Memory B cell (primary cell): ENCODE measurements around the gene MS4A4A.
"Not testable (repeated sequence)": the region's sequence is repeated elsewhere in the genome, so short reads cannot be mapped to it uniquely, and the experiment has no call there.

ENCODE experiments used
- ATAC-seq: fragments of 150-1000 bp; cut with Tn5 transposase; 2 replicates; pipeline ENCODE4 v1.10.0; 2021; ENCODE audit warnings: low read depth, mild to moderate bottlenecking, moderate library complexity
- DNase-seq, 2 donors: peaks; one replicate each; pipeline ENCODE4 v3.0.0; 2022; ENCODE audit warnings: low spot score in 2 of 2
- H3K27ac Mint-ChIP-seq: one replicate; pipeline ENCODE4 v1.8.0; 2022; ENCODE audit warnings: mild to moderate bottlenecking, moderate library complexity, mixed read lengths
- H3K27me3 Mint-ChIP-seq: one replicate; pipeline ENCODE4 v1.8.0; 2022; ENCODE audit warnings: mixed read lengths
- H3K36me3 Mint-ChIP-seq: one replicate; pipeline ENCODE4 v1.8.0; 2022; ENCODE audit warnings: mild to moderate bottlenecking, mixed read lengths
- H3K4me1 Mint-ChIP-seq: one replicate; pipeline ENCODE4 v1.8.0; 2022; ENCODE audit warnings: mixed read lengths
- H3K4me3 Mint-ChIP-seq: one replicate; pipeline ENCODE4 v1.8.0; 2022; ENCODE audit warnings: mild to moderate bottlenecking, moderate library complexity, mixed read lengths
- H3K9me3 Mint-ChIP-seq: one replicate; pipeline ENCODE4 v1.8.0; 2022; ENCODE audit warnings: mixed read lengths

Gene MS4A4A

DNA sequence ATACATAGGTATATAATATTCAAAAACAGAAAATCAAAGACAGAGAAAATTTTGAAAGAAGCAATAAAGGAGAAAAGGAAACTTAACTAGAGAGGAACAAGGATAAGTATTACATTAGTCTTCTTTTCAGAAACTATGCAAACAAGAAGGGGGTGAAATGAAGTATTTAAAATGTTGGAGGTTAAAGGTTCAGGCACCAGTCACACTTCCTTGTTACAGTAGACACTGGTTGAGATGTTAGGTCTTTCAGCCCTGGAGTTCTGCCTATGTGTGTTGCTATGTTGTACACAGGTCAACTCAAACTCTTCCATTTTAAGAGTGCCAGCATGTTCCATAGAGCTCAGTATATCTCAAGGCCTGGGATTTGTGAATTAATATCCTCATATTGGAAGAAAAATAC lies 6.0 kb upstream of the MS4A4A start:
- ATAC-seq (no peak), DNase-seq (no peak)
- Mint-ChIP-seq H3K4me1 (peaks cover 2% of the 10 kb centered on the region), H3K4me3 (no peak overlapping the region), H3K27ac (no peak overlapping the region), H3K36me3 (no peaks in the 10 kb centered on the region), H3K9me3 (peaks cover 3% of the 10 kb centered on the region), H3K27me3 (peaks cover 1% of the 10 kb centered on the region)

GRCh38 chr11:60281485-60281884 lies 1.0 kb downstream of the MS4A4A start:
- no peak for DNase-seq
- Mint-ChIP-seq H3K9me3 (peaks cover 1% of the 10 kb centered on the region), H3K4me1 (peaks cover 3% of the 10 kb centered on the region), H3K4me3 (no peak overlapping the region), H3K27ac (peak overlapping the region; percentile 12), H3K36me3 (no peaks in the 10 kb centered on the region), H3K27me3 (no peaks in the 10 kb centered on the region)
- no peak for ATAC-seq

GRCh38 chr11:60282286-60282685 lies 1.8 kb downstream of the MS4A4A start:
- Mint-ChIP-seq H3K27me3 (no peaks in the 10 kb centered on the region), H3K27ac (no peak overlapping the region), H3K4me3 (no peak overlapping the region), H3K4me1 (peaks cover 3% of the 10 kb centered on the region), H3K9me3 (no peaks in the 10 kb centered on the region), H3K36me3 (no peaks in the 10 kb centered on the region)
- ATAC-seq: no peak
- DNase-seq: no peak

DNA sequence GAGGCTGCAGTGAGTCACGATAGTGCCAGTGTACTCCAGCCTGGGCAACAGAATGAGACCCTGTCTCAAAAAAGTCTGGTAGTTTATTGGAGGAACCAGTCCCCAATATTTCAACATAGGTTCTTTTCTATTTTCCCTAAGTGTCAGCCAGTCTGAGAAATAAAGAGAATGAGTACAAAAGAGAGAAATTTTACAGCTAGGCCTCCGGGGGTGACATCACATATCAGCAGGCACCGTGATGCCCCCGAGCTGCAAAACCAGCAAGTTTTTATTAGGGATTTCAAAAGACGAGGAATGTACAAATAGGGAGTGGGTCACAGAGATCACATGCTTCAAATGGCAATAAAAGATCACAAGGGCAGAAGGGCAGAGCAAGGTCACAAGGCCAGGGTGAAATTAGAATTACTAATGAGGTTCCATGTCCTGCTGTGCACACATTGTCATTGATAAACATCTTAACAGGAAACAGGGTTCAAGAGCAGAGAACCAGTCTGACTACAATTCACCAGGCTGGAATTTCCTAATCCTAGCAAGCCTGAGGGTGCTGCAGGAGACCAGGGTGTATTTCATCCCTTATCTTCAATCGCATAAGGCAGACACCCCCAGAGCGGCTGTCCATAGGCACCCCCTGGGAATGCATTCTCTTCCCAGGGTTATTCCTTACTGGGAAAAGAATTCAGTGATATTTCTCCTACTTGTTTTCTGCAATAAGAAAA lies 5.1 kb downstream of the MS4A4A start:
- DNase-seq, H3K27me3 Mint-ChIP-seq, ATAC-seq, H3K4me1 Mint-ChIP-seq, H3K4me3 Mint-ChIP-seq, H3K27ac Mint-ChIP-seq, H3K9me3 Mint-ChIP-seq, H3K36me3 Mint-ChIP-seq: not testable (repeated sequence)

GRCh38 chr11:60288531-60288930 lies 8.1 kb downstream of the MS4A4A start:
- ATAC-seq (no peak), DNase-seq (no peak)
- Mint-ChIP-seq H3K4me3 (no peak overlapping the region), H3K9me3 (no peaks in the 10 kb centered on the region), H3K27me3 (peaks cover 2% of the 10 kb centered on the region), H3K4me1 (no peaks in the 10 kb centered on the region), H3K36me3 (peaks cover 2% of the 10 kb centered on the region), H3K27ac (no peak overlapping the region)

- Mint-ChIP-seq H3K9me3 (no peaks in the 10 kb centered on the region), H3K36me3 (peaks cover 2% of the 10 kb centered on the region), H3K4me3 (no peak overlapping the region), H3K27ac (no peak overlapping the region), H3K27me3 (peaks cover 4% of the 10 kb centered on the region), H3K4me1 (no peaks in the 10 kb centered on the region)
- no peak for ATAC-seq
- no peak for DNase-seq
These were observed 11.7 kb downstream of the MS4A4A start for GRCh38 chr11:60292145-60292544.

DNA sequence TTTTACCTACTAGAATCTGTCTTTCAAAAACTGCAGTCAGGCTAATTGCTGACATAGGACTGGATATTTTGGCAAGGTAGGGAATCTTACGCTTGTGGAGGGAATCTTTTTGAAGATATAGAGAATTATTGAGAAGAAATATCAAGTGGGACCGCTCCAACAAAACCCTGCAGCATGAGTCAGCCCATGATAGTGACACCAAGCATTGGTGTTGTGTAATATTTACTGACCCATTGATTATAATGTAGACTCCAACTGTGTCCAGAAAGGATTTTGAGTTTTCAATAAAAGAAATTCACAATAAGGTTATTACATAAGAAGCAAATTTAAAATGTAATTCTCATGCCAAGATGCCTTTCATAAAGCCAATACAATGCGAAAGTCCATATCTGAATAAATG lies 20.7 kb downstream of the MS4A4A start:
- no peaks in the 10 kb centered on the region for H3K27me3 Mint-ChIP-seq
- no peaks in the 10 kb centered on the region for H3K36me3 Mint-ChIP-seq
- H3K4me1 Mint-ChIP-seq: no peaks in the 10 kb centered on the region
- no peaks in the 10 kb centered on the region for H3K9me3 Mint-ChIP-seq
- H3K27ac Mint-ChIP-seq: no peak overlapping the region
- DNase-seq (no peak), ATAC-seq (no peak)
- H3K4me3 Mint-ChIP-seq: no peak overlapping the region

GRCh38 chr11:60301884-60302283 lies 21.4 kb downstream of the MS4A4A start:
- H3K4me1 Mint-ChIP-seq, H3K9me3 Mint-ChIP-seq, H3K27ac Mint-ChIP-seq, H3K4me3 Mint-ChIP-seq, DNase-seq, H3K36me3 Mint-ChIP-seq, ATAC-seq, H3K27me3 Mint-ChIP-seq: not testable (repeated sequence)

GRCh38 chr11:60303661-60304060 lies 23.2 kb downstream of the MS4A4A start:
- no peak overlapping the region for H3K4me3 Mint-ChIP-seq
- H3K27ac Mint-ChIP-seq: no peak overlapping the region
- H3K4me1 Mint-ChIP-seq: no peaks in the 10 kb centered on the region
- no peak for ATAC-seq
- H3K9me3 Mint-ChIP-seq: no peaks in the 10 kb centered on the region
- no peak for DNase-seq
- no peaks in the 10 kb centered on the region for H3K27me3 Mint-ChIP-seq
- no peaks in the 10 kb centered on the region for H3K36me3 Mint-ChIP-seq

DNA sequence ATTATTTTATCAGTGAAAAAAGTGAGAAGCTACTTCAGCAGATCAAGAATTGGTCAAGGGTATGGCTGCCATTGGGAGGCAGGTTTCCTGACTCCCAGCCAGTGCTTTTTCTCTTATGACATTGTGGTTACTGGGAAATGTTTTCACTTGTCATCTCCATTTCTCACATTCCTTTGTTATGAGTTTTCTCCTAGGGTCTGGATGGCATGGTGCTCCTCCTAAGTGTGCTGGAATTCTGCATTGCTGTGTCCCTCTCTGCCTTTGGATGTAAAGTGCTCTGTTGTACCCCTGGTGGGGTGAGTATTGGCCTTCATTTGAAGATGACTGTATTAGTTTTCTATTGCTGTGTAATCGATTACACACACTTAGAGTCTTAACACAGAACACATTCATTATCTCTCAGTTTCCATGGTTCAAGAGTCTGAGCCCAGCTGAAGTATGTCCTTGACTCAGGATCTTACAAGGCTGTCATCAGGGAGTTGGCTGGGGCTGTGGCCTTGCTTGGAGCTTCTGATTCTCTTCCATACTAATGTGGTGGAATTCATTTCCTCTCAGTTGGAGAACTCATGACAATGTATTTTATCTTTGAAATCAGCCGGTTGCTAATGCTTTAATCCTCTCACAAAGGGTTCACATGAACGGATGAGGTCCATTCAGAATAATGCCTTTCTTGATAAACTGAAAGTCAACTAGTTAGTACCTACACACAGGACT lies 25.6 kb downstream of the MS4A4A start:
- H3K27me3 Mint-ChIP-seq: no peaks in the 10 kb centered on the region
- H3K9me3 Mint-ChIP-seq: no peaks in the 10 kb centered on the region
- peaks cover 8% of the 10 kb centered on the region for H3K4me1 Mint-ChIP-seq
- no peak overlapping the region for H3K4me3 Mint-ChIP-seq
- no peak for DNase-seq
- no peaks in the 10 kb centered on the region for H3K36me3 Mint-ChIP-seq
- no peak for ATAC-seq
- no peak overlapping the region for H3K27ac Mint-ChIP-seq

DNA sequence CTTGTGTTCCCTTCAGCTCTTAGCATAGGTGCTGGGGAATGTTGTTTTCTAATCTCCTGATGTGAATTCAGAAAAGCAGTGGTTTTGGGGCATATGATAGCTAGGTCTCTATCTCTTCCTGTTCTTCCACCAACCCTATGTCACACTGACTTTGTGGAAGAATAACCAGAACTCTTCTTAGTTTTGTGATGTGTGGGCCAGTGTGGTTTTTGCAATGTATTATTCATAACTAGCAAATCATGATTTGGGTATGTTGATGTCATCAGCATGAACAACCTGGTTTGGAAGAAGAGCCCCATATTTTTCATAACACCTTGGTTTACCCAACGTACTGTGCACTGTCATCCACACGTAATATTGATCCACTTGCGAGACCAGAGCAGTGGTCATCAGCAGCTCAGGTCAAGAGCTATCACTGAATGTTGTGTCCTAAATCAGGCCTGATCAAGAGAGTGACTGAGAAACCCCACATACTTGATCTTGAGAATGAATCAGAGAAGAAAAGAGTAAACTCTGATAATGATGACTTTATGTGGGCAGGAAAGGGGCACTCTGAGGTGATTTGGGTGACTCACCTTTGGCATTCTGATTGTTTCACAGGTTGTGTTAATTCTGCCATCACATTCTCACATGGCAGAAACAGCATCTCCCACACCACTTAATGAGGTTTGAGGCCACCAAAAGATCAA lies 27.2 kb downstream of the MS4A4A start:
- Mint-ChIP-seq H3K27me3 (no peaks in the 10 kb centered on the region), H3K27ac (peak overlapping the region; percentile 38), H3K4me3 (no peak overlapping the region), H3K4me1 (peaks cover 8% of the 10 kb centered on the region), H3K36me3 (no peaks in the 10 kb centered on the region), H3K9me3 (no peaks in the 10 kb centered on the region)
- ATAC-seq (no peak), DNase-seq (no peak)

- Mint-ChIP-seq H3K4me3 (peak overlapping the region; percentile 11), H3K27me3 (no peaks in the 10 kb centered on the region), H3K9me3 (no peaks in the 10 kb centered on the region), H3K27ac (peak overlapping the region; percentile 77), H3K4me1 (peaks cover 8% of the 10 kb centered on the region), H3K36me3 (no peaks in the 10 kb centered on the region)
- DNase-seq (peak in 1 of 2 donors; percentile 46), ATAC-seq (peak; percentile 90)
These were observed 30.0 kb downstream of the MS4A4A start for GRCh38 chr11:60310407-60310998.

DNA sequence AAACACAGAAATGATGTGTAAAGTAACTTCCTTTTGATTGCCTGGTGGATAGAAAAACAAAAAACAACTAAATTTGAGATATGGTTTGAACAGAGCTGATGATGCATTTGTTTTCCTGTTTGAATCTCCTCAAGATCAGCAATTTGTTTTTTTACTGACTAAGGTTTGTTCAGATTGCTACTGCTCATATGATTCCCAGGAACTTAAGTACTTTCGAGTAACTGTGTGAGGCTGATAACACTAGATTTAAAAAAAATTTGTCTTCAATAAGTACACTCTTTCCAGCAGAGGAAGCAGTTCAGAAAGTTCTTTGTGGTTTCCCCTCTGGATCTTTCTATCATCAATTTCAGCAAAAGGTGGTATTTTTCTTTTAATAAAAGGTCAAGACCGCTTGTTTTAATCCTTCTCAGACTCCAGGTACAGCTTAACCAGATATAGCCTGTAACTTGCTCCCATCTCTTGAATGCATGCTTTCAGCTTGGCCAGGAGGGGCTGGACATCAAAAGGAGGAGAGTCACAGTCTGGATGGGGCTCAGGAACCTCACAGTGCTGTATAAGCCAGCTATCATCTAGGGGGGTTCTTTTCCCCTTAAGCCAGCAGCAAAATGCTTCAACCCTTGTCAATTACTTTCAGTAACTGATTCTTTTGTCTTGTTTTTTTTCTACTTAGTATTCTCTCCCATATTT lies 34.3 kb downstream of the MS4A4A start:
- peaks cover 5% of the 10 kb centered on the region for H3K4me1 Mint-ChIP-seq
- no peak for ATAC-seq
- H3K27me3 Mint-ChIP-seq: peaks cover 5% of the 10 kb centered on the region
- DNase-seq: no peak
- H3K4me3 Mint-ChIP-seq: no peak overlapping the region
- H3K9me3 Mint-ChIP-seq: peaks cover 10% of the 10 kb centered on the region
- peaks cover 4% of the 10 kb centered on the region for H3K36me3 Mint-ChIP-seq
- no peak overlapping the region for H3K27ac Mint-ChIP-seq

DNA sequence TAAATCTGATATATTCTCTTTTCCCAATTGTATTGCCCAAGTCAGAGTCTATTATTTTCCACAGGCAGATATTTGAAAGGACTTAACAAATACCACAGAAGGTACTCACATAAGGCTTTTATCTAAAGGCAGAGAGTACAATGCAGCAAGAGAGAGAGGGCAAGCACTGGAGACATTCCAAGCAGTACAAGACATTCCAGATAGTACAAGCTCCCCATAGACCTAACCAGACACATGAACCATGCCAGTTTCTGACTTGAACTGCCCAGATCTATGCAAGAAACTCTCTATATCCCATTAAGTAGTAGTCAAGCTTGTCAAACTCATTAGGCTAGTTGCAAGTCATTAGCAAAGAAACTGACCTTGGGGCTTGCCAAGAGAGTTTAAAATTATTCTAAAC lies 35.4 kb downstream of the MS4A4A start:
- H3K27me3 Mint-ChIP-seq: peaks cover 5% of the 10 kb centered on the region
- H3K4me3 Mint-ChIP-seq: no peak overlapping the region
- H3K4me1 Mint-ChIP-seq: no peaks in the 10 kb centered on the region
- peaks cover 16% of the 10 kb centered on the region for H3K9me3 Mint-ChIP-seq
- ATAC-seq: no peak
- H3K27ac Mint-ChIP-seq: no peak overlapping the region
- H3K36me3 Mint-ChIP-seq: peaks cover 4% of the 10 kb centered on the region
- DNase-seq: no peak
